HepG2 (cell line): ENCODE data around the gene TMED9. TPM values are rescaled to one million over a fixed set of nuclear protein-coding genes. Genes with fewer than 3 reads are reported as not detected.

Source experiments
- CBFB ChIP-seq: sonication (generic); formaldehyde crosslinking; IDR thresholded peaks from 2 replicates; pipeline ENCODE4 v1.4.0; 2020; ENCODE audit warnings: missing genetic modification reagents
- DRAP1 ChIP-seq: IDR thresholded peaks from 2 replicates; pipeline ENCODE4 v1.6.1; 2016; ENCODE audit warnings: missing genetic modification reagents, missing compliant biosample characterization
- GABPA ChIP-seq, 2 experiments: IDR thresholded peaks; 2 replicates each; pipeline ENCODE4 v1.6.1; 2011 to 2016; ENCODE audit warnings: low read depth in 2 of 2, low read length in 1 of 2, missing biosample characterization in 1 of 2, missing genetic modification characterization in 1 of 2
- HMGA1 ChIP-seq: sonication (generic); formaldehyde crosslinking; conservative IDR thresholded peaks from 2 replicates; pipeline ENCODE4 v1.4.0; 2020; ENCODE audit warnings: missing genetic modification reagents
- LRRFIP1 ChIP-seq: sonication (generic); formaldehyde crosslinking; conservative IDR thresholded peaks from 2 replicates; pipeline ENCODE4 v1.4.0; 2020; ENCODE audit warnings: missing genetic modification reagents
- MIER2 ChIP-seq: IDR thresholded peaks from 2 replicates; pipeline ENCODE4 v1.6.1; 2016; ENCODE audit warnings: missing biosample characterization, missing genetic modification reagents
- POLR2A ChIP-seq, 2 experiments: IDR thresholded peaks; 2 replicates each; pipeline ENCODE4 v1.6.1; 2011; ENCODE audit warnings: low read depth in 2 of 2, low read length in 2 of 2, mild to moderate bottlenecking in 1 of 2, moderate library complexity in 1 of 2; ENCODE audit not compliant: insufficient read depth in 1 of 2
- PRPF4 ChIP-seq: fragments of 200-400 bp; formaldehyde crosslinking; IDR thresholded peaks from 2 replicates; pipeline ENCODE4 v1.6.1; 2016; ENCODE audit warnings: low read length, low read depth; ENCODE audit not compliant: poor library complexity, severe bottlenecking
- SALL1 ChIP-seq: sonication (generic); formaldehyde crosslinking; IDR thresholded peaks from 2 replicates; pipeline ENCODE4 v1.8.0; 2022; ENCODE audit warnings: mild to moderate bottlenecking, missing genetic modification reagents
- ZFP62 ChIP-seq: sonication (generic); formaldehyde crosslinking; IDR thresholded peaks from 2 replicates; pipeline ENCODE4 v1.4.0; 2020; ENCODE audit warnings: missing genetic modification reagents
- ZNF17 ChIP-seq: sonication (generic); formaldehyde crosslinking; IDR thresholded peaks from 2 replicates; pipeline ENCODE4 v1.5.0; 2020; ENCODE audit warnings: mild to moderate bottlenecking, missing genetic modification reagents
- ZNF225 ChIP-seq: sonication (generic); formaldehyde crosslinking; IDR thresholded peaks from 2 replicates; pipeline ENCODE4 v1.4.0; 2020; ENCODE audit warnings: mild to moderate bottlenecking, missing genetic modification reagents
- ZNF317 ChIP-seq: sonication (generic); formaldehyde crosslinking; IDR thresholded peaks from 2 replicates; pipeline ENCODE4 v1.5.0; 2020; ENCODE audit warnings: mild to moderate bottlenecking, missing genetic modification reagents
- ZNF724P ChIP-seq: sonication (generic); formaldehyde crosslinking; IDR thresholded peaks from 2 replicates; pipeline ENCODE4 v1.8.0; 2022; ENCODE audit warnings: missing genetic modification reagents, borderline replicate concordance
- polyA plus RNA-seq, 8 experiments: library from polyadenylated mRNA; depleted of rRNA in 3 of 8; stranded (reverse) in 7 of 8; unstranded in 1 of 8; fragments of >200 nt; fragmentation: Illumina TruSeq in 4 of 8; extraction: Trizol in 4 of 8; gene quantifications; 2 replicates each; pipeline versions ENCODE4 v1.2.1 to v1.2.3, GENCODE V29; 2011 to 2016; ENCODE audit warnings: low read depth in 4 of 8, missing spikeins in 1 of 8, mixed read lengths in 1 of 8; ENCODE audit not compliant: insufficient read depth in 1 of 8
- total RNA-seq, 5 experiments: library from RNA; depleted of rRNA; stranded (reverse); fragments of >200 nt; fragmentation: Illumina TruSeq; extraction: Trizol; gene quantifications; 2 replicates each; pipeline ENCODE4 v1.2.3, GENCODE V29; 2016; ENCODE audit warnings: low read depth in 1 of 5
- TF ChIP-seq, protein P1 (sequence below): sonication (generic); formaldehyde crosslinking; IDR thresholded peaks from 2 replicates; pipeline ENCODE4 v1.4.0; 2020; ENCODE audit warnings: missing genetic modification reagents
- TF ChIP-seq, protein P2 (sequence below): sonication (generic); formaldehyde crosslinking; IDR thresholded peaks from 2 replicates; pipeline ENCODE4 v1.5.1; 2020; ENCODE audit warnings: missing genetic modification reagents, mild to moderate bottlenecking, borderline replicate concordance
- TF ChIP-seq, protein P3 (sequence below), 2 experiments: sonication (generic) in 1 of 2; formaldehyde crosslinking in 1 of 2; IDR thresholded peaks; 2 replicates each; pipeline versions ENCODE4 v1.4.0 to v1.6.1; 2018 to 2020; ENCODE audit warnings: missing genetic modification reagents in 2 of 2, borderline replicate concordance in 1 of 2, low read depth in 1 of 2, mild to moderate bottlenecking in 1 of 2, missing biosample characterization in 1 of 2

The TMED9 gene
- total and polyA plus RNA-seq, 2 of the 13 experiments (the other 11 are each of a cell fraction or from before 2014, with no cell fraction given) = 161 to 350 TPM

DNA sequence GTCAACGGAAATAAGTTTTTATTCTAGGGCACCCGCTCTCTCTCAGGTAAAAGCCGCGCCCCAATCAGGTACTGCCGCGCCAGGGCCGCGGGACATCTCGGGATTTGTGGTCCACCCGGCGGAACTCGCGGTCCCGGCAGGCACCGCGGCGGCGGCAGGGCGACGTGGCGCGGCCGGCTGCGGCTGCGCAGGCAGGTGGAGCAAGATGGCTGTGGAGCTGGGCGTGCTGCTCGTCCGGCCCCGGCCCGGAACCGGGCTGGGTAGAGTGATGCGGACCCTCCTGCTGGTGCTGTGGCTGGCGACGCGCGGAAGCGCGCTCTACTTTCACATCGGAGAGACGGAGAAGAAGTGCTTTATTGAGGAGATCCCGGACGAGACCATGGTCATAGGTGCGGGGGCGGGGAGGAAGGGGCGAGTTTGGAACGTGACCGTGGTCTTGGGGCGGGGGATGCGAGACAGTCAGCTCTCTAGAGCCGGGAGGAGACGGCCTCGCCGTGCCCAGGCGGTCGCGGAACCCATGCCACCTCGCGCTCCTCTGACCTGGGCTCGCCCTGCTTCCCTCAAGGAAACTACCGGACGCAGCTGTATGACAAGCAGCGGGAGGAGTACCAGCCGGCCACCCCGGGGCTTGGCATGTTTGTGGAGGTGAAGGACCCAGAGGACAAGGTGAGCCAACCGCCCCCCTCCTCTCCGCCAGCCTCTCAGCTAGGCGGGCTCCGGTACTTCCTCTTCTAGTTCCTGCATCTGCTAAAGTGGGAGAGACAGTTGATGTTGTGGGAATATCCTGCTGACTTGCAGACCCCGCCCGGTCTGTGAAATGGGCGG, at the start of gene TMED9 (continued):
- TF ChIP-seq DRAP1 (peak; percentile 74; the same call in 1 of the 2 replicates), ZFP62 (CRISPR knock-in tag) (0 out of 2 replicates have a peak, but pooled peaks have one; percentile 46), GABPA (IDR thresholded peaks at IDR 0.05; ENCODE audit: low read depth, low read length) (peak; percentile 36; the same call in 1 of the 2 replicates), GABPA (CRISPR knock-in tag; IDR thresholded peaks at IDR 0.05; ENCODE audit: low read depth) (peak; percentile 60; the same call in 1 of the 2 replicates), ZNF317 (no peak), ZNF225 (CRISPR knock-in tag) (peak; percentile 63; the same call in 1 of the 2 replicates), HMGA1 (no peak), MIER2 (no peak), POLR2A (IDR thresholded peaks at IDR 0.05; ENCODE audit: insufficient read depth in 1 of 2, low read depth in 2 of 2, low read length in 2 of 2) (peak; percentile 94 to 97), ZNF17 (CRISPR knock-in tag) (no peak), PRPF4 (no peak), SALL1 (CRISPR knock-in tag) (peak; percentile 68), ZNF724P (CRISPR knock-in tag) (peak; percentile 90), LRRFIP1 (CRISPR knock-in tag) (no peak), CBFB (CRISPR knock-in tag) (peak; percentile 87; the same call in 1 of the 2 replicates)
- TF ChIP-seq, protein P1, sequence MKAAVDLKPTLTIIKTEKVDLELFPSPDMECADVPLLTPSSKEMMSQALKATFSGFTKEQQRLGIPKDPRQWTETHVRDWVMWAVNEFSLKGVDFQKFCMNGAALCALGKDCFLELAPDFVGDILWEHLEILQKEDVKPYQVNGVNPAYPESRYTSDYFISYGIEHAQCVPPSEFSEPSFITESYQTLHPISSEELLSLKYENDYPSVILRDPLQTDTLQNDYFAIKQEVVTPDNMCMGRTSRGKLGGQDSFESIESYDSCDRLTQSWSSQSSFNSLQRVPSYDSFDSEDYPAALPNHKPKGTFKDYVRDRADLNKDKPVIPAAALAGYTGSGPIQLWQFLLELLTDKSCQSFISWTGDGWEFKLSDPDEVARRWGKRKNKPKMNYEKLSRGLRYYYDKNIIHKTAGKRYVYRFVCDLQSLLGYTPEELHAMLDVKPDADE = peak; percentile 38; the same call in 1 of the 2 replicates
- TF ChIP-seq, protein P2, sequence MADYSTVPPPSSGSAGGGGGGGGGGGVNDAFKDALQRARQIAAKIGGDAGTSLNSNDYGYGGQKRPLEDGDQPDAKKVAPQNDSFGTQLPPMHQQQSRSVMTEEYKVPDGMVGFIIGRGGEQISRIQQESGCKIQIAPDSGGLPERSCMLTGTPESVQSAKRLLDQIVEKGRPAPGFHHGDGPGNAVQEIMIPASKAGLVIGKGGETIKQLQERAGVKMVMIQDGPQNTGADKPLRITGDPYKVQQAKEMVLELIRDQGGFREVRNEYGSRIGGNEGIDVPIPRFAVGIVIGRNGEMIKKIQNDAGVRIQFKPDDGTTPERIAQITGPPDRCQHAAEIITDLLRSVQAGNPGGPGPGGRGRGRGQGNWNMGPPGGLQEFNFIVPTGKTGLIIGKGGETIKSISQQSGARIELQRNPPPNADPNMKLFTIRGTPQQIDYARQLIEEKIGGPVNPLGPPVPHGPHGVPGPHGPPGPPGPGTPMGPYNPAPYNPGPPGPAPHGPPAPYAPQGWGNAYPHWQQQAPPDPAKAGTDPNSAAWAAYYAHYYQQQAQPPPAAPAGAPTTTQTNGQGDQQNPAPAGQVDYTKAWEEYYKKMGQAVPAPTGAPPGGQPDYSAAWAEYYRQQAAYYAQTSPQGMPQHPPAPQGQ (CRISPR knock-in tag) = no peak
- TF ChIP-seq, protein P3, sequence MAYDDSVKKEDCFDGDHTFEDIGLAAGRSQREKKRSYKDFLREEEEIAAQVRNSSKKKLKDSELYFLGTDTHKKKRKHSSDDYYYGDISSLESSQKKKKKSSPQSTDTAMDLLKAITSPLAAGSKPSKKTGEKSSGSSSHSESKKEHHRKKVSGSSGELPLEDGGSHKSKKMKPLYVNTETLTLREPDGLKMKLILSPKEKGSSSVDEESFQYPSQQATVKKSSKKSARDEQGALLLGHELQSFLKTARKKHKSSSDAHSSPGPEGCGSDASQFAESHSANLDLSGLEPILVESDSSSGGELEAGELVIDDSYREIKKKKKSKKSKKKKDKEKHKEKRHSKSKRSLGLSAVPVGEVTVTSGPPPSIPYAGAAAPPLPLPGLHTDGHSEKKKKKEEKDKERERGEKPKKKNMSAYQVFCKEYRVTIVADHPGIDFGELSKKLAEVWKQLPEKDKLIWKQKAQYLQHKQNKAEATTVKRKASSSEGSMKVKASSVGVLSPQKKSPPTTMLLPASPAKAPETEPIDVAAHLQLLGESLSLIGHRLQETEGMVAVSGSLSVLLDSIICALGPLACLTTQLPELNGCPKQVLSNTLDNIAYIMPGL (CRISPR knock-in tag; IDR thresholded peaks at IDR 0.05; ENCODE audit: borderline replicate concordance in 1 of 2, low read depth in 1 of 2) = peak; percentile 64 to 66; a peak in 2 of 4 replicates
